AG04449 (cell line): ENCODE data around the gene SDK2.

Experiments used
- CTCF ChIA-PET: fragments of 350-600 bp; formaldehyde crosslinking; extraction: SDS; loops from one replicate; lab custom pipeline; 2021; ENCODE audit warnings: antibody characterized with exemption; lab: Yijun Ruan, JAX
- POLR2A ChIA-PET: fragments of 400-600, 350-600 bp; formaldehyde crosslinking; extraction: SDS; loops from one replicate; lab custom pipeline; 2020; ENCODE audit warnings: antibody characterized with exemption, inconsistent platforms; lab: Yijun Ruan, JAX
- DNase-seq: peaks from one replicate; pipeline ENCODE4 v3.0.0-alpha.2; 2010; ENCODE audit warnings: low read depth, low spot score
- H3K4me3 ChIP-seq: 2 replicates; pipeline ENCODE4 v1.5.1; 2011; ENCODE audit warnings: low read depth, mild to moderate bottlenecking, control low read depth, low read length
- TF ChIP-seq, protein P1 (sequence below): IDR thresholded peaks from one replicate; pipeline ENCODE4 v1.5.1; 2011; ENCODE audit warnings: mild to moderate bottlenecking, moderate library complexity, low read length, control low read depth, inconsistent platforms; ENCODE audit not compliant: insufficient read depth; ENCODE audit errors: missing control alignments

SDK2 gene, protein sequence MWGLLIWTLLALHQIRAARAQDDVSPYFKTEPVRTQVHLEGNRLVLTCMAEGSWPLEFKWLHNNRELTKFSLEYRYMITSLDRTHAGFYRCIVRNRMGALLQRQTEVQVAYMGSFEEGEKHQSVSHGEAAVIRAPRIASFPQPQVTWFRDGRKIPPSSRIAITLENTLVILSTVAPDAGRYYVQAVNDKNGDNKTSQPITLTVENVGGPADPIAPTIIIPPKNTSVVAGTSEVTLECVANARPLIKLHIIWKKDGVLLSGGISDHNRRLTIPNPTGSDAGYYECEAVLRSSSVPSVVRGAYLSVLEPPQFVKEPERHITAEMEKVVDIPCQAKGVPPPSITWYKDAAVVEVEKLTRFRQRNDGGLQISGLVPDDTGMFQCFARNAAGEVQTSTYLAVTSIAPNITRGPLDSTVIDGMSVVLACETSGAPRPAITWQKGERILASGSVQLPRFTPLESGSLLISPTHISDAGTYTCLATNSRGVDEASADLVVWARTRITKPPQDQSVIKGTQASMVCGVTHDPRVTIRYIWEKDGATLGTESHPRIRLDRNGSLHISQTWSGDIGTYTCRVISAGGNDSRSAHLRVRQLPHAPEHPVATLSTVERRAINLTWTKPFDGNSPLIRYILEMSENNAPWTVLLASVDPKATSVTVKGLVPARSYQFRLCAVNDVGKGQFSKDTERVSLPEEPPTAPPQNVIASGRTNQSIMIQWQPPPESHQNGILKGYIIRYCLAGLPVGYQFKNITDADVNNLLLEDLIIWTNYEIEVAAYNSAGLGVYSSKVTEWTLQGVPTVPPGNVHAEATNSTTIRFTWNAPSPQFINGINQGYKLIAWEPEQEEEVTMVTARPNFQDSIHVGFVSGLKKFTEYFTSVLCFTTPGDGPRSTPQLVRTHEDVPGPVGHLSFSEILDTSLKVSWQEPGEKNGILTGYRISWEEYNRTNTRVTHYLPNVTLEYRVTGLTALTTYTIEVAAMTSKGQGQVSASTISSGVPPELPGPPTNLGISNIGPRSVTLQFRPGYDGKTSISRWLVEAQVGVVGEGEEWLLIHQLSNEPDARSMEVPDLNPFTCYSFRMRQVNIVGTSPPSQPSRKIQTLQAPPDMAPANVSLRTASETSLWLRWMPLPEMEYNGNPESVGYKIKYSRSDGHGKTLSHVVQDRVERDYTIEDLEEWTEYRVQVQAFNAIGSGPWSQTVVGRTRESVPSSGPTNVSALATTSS (N-terminal part only)

DNA sequence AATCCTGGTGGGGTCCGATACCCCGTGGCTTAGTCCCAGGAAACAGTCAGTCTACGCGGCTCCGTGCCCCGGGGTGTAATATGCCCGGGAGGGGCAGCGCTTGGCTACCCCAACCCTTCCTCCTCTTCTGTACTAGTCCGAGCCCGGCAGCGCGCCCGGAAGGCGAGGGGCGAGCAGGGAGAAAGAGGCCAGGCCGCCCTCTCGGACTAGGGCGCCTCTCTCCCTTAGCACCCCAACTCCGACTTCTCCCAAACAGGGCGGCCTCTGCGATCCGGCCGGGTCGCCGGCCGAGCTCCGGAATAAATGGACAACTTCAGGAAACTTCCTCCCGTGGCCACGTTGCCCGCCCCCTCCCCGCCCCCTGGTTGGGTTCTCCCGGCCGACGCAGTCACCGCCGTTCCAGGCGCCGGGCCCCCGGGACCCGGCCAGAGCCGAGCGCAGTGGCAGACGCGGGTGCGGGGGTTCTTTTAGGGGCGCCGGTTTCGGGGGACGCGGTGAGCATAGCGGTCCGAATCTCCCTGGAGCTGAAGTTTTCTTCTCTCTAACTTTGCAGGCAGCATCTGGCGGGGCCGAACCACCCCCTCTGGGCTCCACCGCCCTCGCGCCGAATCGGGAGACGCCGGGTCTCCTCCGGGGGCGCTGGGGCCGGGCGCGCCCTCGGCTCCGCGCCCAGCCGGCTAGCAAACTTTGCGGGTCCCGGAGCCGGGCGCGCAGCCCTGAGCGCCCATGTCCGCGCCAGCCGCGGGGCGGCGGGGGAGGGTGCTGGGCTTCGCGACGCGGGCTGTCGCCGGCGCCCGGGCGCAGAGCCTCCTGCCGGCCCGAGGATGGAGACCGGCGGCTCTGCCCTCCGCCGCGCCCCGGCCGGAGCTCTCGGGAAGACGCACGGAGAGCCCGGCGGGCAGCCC, at the start of gene SDK2:
SDK2 (minus strand) TSS at position 301 of the 905 bp plus-strand sequence. CDS start 357 bp downstream, outside the sequence.
- CTCF ChIA-PET, result no interaction called here
- no peak within 1 kb of the TSS for H3K4me3 ChIP-seq
- DNase-seq, result no peak
- POLR2A ChIA-PET, result no interaction called here
- TF ChIP-seq, protein P1, sequence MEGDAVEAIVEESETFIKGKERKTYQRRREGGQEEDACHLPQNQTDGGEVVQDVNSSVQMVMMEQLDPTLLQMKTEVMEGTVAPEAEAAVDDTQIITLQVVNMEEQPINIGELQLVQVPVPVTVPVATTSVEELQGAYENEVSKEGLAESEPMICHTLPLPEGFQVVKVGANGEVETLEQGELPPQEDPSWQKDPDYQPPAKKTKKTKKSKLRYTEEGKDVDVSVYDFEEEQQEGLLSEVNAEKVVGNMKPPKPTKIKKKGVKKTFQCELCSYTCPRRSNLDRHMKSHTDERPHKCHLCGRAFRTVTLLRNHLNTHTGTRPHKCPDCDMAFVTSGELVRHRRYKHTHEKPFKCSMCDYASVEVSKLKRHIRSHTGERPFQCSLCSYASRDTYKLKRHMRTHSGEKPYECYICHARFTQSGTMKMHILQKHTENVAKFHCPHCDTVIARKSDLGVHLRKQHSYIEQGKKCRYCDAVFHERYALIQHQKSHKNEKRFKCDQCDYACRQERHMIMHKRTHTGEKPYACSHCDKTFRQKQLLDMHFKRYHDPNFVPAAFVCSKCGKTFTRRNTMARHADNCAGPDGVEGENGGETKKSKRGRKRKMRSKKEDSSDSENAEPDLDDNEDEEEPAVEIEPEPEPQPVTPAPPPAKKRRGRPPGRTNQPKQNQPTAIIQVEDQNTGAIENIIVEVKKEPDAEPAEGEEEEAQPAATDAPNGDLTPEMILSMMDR, result no peak

DNA sequence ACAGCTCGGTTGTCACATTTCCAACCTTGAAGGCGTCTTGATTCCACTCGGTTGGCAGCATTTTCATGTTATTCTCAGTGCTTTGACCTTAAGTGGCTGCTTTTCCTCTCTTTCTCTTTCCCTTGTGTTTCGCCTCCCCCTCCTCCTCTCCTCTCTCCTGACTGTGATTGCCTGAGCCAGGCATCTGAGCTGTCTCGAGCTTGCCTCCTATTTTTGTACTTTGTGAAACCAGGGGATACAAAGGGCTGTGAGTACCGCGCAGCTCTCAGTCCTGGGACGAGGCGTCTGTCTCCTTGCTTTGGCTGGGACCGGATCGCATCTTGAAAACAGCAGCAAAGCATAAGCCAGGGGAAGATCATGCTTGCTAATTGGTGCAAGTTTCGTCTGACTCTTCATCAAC, 48.8 kb upstream of the SDK2 start:
- H3K4me3 ChIP-seq, result no peak overlapping the region
- TF ChIP-seq, protein P1, result no peak
- CTCF ChIA-PET, result no interaction called here
- POLR2A ChIA-PET, result no interaction called here
- no peak for DNase-seq

DNA sequence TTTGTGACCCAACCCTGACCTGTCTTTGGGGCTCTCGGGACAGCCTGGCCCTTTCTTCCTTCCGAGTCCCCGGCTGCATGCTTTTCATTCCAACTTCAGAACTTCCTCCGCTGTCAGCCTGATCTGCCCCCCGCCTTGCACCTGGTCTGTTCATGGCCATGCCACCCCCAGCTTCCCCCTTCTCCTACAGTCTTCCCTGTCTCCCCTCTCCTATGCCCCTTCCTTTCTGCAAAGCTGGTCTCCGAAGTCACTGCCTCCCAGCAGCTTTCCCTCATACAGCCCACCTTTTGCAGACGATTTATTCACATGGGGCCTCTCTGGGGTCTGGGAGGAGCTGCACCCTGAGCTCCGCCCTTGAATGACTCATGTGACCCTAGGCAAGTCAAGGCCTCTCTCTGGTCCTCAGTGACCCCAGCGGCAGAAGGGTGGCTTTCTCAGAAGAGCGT, 47.1 kb upstream of the SDK2 start:
- ChIA-PET CTCF (no interaction called here), POLR2A (no interaction called here)
- no peak for DNase-seq
- no peak overlapping the region for H3K4me3 ChIP-seq
- TF ChIP-seq, protein P1, result no peak

DNA sequence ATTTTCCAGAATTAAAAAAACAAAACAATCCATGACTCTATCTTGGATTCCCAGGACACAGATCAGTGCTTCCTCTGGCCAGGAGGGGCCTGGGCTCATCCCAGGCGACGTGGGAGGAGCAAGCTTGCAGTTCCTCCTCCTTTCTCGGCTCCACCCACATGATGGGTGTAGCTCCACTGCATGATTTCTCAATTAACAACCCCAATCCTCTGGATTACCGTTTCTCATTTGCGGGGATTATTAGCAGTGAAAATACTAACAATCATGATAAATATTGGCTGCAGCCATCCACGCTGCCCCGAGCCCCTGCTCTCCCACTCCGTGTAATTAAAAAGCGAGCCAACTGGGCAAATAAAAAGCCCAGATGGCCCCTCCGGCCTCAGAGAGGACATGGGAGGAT, 46.4 kb upstream of the SDK2 start:
- ChIA-PET POLR2A (no interaction called here), CTCF (no interaction called here)
- no peak overlapping the region for H3K4me3 ChIP-seq
- TF ChIP-seq, protein P1, result no peak
- DNase-seq, result no peak

DNA sequence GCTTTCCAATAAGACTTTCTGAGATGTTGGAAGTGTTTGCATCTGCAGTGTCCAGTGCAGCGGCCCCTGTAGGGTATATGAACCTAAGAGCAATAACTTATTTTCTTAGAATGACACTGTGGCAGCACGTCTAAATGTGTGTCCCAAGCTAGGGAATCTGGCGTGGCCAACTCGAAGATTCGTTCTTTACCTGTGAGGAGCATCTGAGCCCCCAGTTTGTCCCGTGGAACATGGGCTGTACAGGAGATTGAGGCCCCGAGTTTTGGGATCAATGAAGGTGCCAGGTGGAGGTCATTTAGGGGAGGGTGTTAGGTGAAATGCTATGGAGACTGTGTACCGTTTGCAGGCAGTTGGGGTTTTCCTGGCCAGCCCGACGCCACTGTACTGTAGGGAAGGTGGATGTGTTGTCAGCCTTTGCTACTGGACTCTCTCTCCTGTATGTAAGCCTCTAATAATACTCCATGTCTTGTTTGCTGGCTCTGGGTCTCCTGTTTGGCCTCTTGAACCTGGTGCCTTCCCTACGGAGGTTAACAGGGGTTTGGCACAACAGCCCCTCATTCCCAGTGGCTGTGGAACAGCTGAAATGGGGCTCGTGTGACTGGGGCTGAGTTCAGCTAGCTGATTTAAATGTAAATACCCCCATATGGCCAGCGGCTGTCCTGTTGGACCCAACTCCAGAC, 45.5 kb upstream of the SDK2 start:
- no peak for DNase-seq
- H3K4me3 ChIP-seq, result no peak overlapping the region
- TF ChIP-seq, protein P1, result no peak
- ChIA-PET POLR2A (no interaction called here), CTCF (no interaction called here)
